Heart left ventricle (tissue), 13 donors: ENCODE measurements around the gene SAT1.
A peak's percentile ranks its signal among the peaks of the same experiment; 100 is the strongest.

Experiments used
- POLR2A ChIP-seq, 2 donors: fragments of 450-650 bp; IDR thresholded peaks; one replicate each; pipeline ENCODE4 v1.6.1; 2017; ENCODE audit warnings: antibody characterized with exemption in 2 of 2, mild to moderate bottlenecking in 2 of 2, moderate library complexity in 2 of 2
- TF ChIP-seq, protein P1 (sequence below), 12 donors: fragments of 200-600 bp; sonication (generic) in 4 of 12; IDR thresholded peaks; one replicate each; pipeline versions ENCODE4 v1.5.0 to v1.8.0; 2018 to 2022; ENCODE audit warnings: antibody characterized with exemption in 12 of 12, mild to moderate bottlenecking in 5 of 12
- donor health status: ischemic (EF 13 %, LVEDD 7.1; RV severe dilation, severe dysfunction).
- donor health status: DM: no; HTN: yes; CAD: no.
- donor health status: DM: no; HTN: no; CAD: no.
- donor health status: ischemic (EF 25% LVEDD 6.9; RV normal size, moderate dysfunction).
- donor health status: ischemic (EF 25% LVEDD 5.7; RV mildly dilated, moderate dysfunction).
- donor health status: ischemic (EF 35%, LVEDD 5.7; RV mildly dilated, moderate dysfunction).
- donor health status: nonischemic (EF 11% LVEDD 7.7; RV severe dilation, severe dysfunction).
- donor health status: DM: yes; HTN: yes; CAD: no.
- donor health status: PGD.
- donor health status: ischemic (EF 29% LVEDD 5.4; RV normal size, mild dysfunction).
- donor health status: nonischemic (EF 23%, LVEDD 6.1; RV moderate dilation, normal function).

DNA sequence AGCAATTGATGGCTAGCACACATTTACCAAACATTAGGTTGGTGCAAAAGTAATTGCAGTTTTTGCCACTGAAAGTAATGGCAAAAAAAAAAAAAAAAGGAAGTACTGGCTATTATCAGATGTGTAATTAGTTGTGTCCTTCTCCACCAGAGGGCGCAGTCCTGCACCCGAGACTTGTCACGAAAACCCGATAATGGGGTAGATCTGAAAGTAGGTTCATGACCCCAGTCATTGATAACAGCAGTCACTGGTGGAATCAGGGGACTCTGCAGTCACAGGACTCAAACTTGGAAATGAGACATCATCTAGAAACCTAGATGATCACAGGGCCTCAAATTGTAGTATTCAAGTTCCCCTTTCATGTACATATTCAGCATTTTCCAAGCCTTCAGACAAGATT is 26.8 kb upstream of the SAT1 start:
- TF ChIP-seq, protein P1, sequence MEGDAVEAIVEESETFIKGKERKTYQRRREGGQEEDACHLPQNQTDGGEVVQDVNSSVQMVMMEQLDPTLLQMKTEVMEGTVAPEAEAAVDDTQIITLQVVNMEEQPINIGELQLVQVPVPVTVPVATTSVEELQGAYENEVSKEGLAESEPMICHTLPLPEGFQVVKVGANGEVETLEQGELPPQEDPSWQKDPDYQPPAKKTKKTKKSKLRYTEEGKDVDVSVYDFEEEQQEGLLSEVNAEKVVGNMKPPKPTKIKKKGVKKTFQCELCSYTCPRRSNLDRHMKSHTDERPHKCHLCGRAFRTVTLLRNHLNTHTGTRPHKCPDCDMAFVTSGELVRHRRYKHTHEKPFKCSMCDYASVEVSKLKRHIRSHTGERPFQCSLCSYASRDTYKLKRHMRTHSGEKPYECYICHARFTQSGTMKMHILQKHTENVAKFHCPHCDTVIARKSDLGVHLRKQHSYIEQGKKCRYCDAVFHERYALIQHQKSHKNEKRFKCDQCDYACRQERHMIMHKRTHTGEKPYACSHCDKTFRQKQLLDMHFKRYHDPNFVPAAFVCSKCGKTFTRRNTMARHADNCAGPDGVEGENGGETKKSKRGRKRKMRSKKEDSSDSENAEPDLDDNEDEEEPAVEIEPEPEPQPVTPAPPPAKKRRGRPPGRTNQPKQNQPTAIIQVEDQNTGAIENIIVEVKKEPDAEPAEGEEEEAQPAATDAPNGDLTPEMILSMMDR (IDR thresholded peaks at IDR 0.05), result peak in 11 of 12 donors; percentile 31 to 65 (median 52)
- TF ChIP-seq POLR2A (IDR thresholded peaks at IDR 0.05), result no peak
